ENCODE measurements around the gene KHDC4.

The KHDC4 gene

GRCh38 chr1:155970531-155971167, 36.4 kb upstream of the KHDC4 start:
- no peak overlapping the region for H3K4me3 ChIP-seq (ENCODE audit: low read depth, low read length)
- DNase-seq (ENCODE audit: low read depth): peak; percentile 60

DNA sequence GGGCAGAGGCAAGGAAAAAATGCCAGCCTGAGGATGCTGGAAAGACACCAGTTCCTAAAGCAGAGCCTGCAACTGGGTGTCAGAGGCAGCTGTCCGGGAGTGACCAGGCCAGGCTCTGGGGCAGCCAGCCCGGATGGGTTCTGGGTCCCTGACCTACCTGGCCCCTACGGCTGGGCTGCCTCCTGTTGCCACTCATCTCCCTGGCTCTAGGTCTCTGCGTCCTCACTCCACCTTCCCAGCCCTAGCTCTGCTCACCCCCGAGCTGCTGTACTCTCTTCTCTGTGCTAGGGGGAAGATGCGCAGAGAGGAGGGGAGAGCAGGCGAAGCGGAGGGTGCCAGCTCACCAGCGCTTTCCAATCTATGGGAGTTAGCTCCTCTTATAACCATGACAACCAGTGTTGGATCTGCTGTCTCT, 35.2 kb upstream of the KHDC4 start:
- no peak overlapping the region for H3K4me3 ChIP-seq (ENCODE audit: low read depth, low read length)
- DNase-seq (ENCODE audit: low read depth): no peak

DNA sequence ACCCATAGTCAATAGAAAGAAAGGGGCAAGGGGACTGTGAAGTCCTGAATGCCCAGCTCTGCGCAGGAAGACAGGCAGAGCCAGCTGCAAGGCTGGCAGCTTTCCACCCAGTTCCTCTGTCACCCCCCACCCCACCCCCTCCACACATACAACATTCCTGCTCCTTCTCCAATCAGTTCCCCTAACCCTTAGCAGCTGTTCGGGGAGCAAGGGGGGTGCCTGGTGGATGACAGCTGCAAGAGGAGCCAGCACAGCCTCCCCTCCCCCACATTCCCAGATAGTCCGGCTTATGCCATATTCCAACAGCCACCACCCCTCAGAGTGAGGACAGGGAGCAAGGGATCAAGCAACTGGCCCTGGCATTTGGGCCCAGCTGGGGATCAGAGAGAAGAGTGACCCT, 34.5 kb upstream of the KHDC4 start:
- no peak overlapping the region for H3K4me3 ChIP-seq (ENCODE audit: low read depth, low read length)
- DNase-seq (ENCODE audit: low read depth): peak; percentile 76

DNA sequence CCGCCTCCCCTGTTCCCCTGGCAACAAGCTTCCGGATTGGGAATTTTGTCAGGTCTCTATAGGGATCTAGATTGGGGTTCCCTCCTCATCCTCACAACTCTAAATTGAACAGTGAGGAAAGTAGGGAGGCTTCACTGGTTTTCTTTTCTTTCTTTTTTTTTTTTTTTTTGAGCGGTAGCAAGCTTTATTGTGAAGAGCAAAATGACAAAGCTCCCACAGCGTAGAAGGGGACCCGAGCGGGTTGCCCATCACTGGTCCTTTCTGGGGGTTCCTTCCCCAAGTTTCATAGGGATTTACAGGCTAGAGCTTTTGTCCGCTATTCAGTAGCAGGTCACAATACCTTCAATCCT, 33.8 kb upstream of the KHDC4 start:
- DNase-seq (ENCODE audit: low read depth): no peak
- H3K4me3 ChIP-seq (ENCODE audit: low read depth, low read length): peak overlapping the region; percentile 20

DNA sequence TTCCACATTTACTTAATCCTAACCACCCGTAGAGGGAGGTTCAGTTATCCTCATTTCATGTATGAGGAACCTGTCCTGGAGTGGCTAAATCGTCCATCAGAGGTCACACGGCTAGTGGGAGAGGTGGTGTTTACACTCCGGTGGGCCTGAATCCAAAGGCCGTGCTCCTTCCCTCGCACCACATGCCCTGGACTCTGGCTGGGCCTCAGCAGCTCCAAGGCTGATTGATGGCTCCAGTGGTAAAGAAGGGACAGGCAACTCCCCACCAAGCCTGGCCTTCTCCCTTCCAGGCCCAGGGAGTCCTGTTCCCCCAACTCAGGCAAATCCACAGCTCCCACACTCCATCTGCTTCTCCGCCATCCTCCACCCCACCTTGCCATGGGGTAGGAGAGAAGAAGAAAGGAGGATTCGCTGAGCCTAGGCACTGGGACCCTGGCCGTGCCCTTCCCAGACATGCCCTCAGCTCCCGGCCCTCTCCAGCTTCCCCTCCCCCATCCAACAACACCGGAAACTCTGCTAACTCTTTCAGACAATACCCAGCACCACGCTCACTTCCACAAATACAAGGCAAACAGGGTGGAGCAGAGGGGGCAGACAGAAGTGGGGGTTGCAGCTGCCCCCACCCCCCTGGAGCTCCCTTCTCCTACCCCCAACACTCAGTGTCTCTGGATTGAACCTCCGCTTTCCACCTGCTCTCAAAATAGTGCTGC, 33.3 kb upstream of the KHDC4 start:
- no peak for DNase-seq (ENCODE audit: low read depth)

DNA sequence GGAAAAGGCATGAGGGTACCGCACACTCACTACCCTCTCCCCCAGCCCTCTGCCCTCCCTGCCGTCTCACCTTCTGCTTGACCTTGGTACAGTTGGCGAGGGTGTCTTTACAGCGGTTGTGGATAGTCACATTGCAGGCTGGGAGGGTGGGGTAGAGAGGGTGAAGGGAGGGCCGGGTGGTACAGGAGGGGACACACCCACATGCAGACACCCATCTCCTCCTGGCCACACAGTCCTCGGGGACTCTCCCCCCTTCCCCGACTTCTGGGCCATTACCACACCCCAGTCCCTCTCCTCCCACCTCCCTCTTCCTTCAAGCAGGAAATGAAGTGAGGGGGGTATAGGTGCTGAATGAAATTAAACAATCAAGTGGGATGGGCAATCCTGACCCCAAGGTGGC, 32.5 kb upstream of the KHDC4 start:
- DNase-seq (ENCODE audit: low read depth): no peak
- H3K4me3 ChIP-seq (ENCODE audit: low read depth, low read length): no peak overlapping the region

More for the DNA sequence above, 33.3 kb upstream of the KHDC4 start:
- H3K4me3 ChIP-seq (ENCODE audit: low read depth, low read length): no peak overlapping the region

DNA sequence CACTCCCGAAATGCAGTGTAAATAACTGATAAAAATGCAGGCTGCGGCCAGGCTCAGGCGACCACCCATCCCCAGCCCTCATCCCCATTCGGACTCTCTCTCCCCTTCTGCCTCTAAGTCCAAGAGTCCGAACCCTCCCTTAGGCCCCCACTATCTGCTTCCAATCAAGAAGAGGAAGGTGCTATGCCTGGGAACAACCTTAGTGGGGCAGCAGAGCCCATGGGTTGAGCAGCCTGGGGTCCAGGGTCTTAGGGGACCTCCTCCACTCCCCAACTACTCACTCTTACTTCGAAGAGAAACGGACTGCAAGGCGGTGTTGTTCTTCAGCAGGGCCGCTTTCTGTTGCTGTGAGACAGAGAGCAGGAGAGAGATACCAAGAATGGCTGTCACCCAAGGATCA, 31.9 kb upstream of the KHDC4 start:
- no peak for DNase-seq (ENCODE audit: low read depth)
- H3K4me3 ChIP-seq (ENCODE audit: low read depth, low read length): no peak overlapping the region

GRCh38 chr1:155964193-155964592, 30.0 kb upstream of the KHDC4 start:
- no peak for DNase-seq (ENCODE audit: low read depth)
- H3K4me3 ChIP-seq (ENCODE audit: low read depth, low read length): no peak overlapping the region

- DNase-seq (ENCODE audit: low read depth): no peak
- no peak overlapping the region for H3K4me3 ChIP-seq (ENCODE audit: low read depth, low read length)
Measured at GRCh38 chr1:155962599-155963211, 28.5 kb upstream of the KHDC4 start.

DNA sequence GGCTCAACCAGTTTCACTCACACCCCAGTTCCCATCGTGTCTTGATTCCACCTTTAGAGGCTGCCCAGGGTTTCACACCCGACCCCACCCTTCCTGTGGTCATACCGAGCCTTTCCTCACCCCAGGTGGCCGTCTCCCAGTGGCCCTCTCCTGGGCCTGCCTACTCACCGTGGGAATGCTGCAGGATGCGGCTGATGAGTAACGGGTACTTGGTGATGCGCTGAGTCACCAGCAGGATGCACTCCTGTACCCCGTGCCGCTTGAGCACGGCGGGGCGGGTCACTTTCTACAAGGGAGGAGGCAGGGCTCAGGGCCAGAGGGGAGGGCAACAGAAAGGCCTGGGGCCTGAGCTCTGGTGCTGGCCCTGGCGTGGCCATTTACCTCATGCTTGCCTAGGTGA, 27.7 kb upstream of the KHDC4 start:
- peak; percentile 88 for DNase-seq (ENCODE audit: low read depth)
- H3K4me3 ChIP-seq (ENCODE audit: low read depth, low read length): no peak overlapping the region

DNA sequence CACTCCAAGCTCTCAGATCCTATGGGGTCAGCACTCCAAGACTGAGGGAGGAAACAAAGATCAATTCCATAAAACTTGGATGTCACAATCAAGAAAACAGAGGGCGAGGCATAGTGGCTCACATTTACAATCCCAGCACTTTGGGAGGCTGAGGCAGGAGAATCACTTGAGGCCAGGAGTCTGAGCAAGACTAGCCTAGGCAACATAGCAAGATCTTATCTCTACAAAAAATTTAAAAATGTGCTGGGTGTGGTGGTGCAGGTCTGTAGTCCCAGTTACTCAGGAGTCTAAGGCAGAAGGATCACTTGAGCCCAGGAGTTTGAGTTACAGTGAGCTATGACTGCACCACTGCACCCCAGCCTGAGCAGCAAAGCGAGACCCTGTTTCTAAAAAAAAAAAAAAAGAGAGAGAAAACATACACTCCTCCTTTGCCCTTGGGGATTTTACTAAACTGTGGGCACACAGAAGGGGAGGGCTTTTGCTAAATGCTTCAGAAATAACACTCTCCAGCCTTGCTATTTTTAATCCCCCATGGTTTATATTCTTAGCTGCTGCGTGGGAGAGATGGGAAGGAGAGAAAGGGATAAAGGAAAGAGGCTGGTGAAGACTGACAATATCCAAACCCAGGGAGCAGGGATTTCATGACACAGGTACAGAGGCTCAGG, 26.0 kb upstream of the KHDC4 start:
- no peak overlapping the region for H3K4me3 ChIP-seq (ENCODE audit: low read depth, low read length)
- no peak for DNase-seq (ENCODE audit: low read depth)

- H3K4me3 ChIP-seq (ENCODE audit: low read depth, low read length): no peak overlapping the region
- no peak for DNase-seq (ENCODE audit: low read depth)
Measured at GRCh38 chr1:155957411-155957915, 23.2 kb upstream of the KHDC4 start.

- DNase-seq (ENCODE audit: low read depth): no peak
- no peak overlapping the region for H3K4me3 ChIP-seq (ENCODE audit: low read depth, low read length)
Measured at GRCh38 chr1:155954645-155955044, 20.4 kb upstream of the KHDC4 start.

DNA sequence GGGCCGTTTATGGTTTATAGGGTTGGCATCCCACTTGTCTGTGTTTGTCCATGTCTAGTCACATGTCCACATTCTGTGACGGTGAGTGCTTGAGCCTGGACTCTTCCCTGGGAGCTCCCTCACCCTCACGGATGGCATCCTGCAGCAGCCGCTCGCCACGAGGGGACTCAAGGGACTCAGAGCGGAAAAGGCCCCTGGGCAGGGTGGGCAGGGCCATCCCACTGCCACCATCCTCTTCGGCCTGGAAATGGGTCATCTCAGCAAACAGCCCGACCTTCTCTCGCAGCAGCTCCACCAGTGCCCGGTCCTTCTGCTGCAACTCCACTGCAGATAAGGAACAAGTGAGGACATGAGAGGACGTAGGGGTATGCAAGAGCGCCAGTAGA, 18.3 kb upstream of the KHDC4 start:
- DNase-seq (ENCODE audit: low read depth): no peak
- no peak overlapping the region for H3K4me3 ChIP-seq (ENCODE audit: low read depth, low read length)

DNA sequence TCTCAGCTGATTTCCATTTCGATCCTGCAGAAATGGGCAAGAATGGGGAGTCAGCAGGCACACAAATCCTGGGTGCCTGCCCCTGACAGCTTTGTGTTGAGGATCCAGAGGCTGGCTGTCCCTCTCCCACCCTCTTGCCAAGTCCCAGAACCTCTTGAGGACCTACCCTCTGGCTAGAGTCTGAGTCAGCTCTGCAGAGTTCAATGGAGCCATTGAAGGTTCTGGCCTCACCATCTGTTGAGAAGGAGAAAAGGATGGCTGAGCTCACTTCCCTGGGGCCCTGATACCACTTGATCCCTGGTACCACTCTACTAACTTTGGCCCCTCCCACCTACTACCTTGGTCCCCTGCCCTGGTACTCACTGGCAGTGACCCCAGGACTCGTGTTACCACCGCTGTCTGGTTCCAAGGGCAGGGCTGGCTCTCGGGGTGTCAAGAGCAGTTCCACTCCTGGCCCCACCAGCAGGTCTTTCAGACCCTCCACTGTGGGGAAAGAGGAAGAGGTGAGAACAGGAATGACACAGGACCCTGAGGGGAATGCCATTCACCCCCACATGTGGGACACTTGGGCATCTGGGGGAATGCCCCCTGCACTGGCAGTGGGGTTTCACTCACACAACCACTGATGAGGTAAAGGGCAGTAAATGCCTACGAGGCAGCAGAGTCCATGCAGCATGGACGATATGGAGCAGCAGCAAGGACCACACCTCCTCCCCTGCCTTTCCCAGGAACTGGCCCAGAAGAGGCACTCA, 17.7 kb upstream of the KHDC4 start:
- no peak overlapping the region for H3K4me3 ChIP-seq (ENCODE audit: low read depth, low read length)
- no peak for DNase-seq (ENCODE audit: low read depth)

DNA sequence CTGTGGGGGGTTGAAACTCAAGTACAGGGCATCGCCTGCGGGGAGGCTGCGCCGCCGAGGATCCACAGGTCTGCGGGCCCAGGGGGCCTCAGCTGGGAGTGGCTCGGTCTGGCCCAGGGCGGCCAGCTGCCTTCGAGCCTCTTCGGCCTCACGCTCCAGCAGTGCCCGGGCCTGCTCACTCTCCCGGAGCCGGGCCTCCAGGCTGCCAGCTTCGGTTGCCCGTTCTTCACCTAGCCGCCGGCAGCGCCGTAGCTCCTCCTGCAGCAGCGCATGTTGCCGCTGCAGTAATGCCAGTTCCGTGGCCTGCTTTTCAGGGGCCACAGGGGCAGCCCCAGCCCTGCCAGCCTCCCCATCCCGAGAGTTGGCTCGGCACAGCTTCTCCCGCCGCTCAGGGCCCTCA, 16.6 kb upstream of the KHDC4 start:
- H3K4me3 ChIP-seq (ENCODE audit: low read depth, low read length): no peak overlapping the region
- DNase-seq (ENCODE audit: low read depth): no peak

GRCh38 chr1:155947741-155948140, 13.5 kb upstream of the KHDC4 start:
- DNase-seq (ENCODE audit: low read depth): no peak
- H3K4me3 ChIP-seq (ENCODE audit: low read depth, low read length): no peak overlapping the region

GRCh38 chr1:155947292-155947691, 13.1 kb upstream of the KHDC4 start:
- H3K4me3 ChIP-seq (ENCODE audit: low read depth, low read length): no peak overlapping the region
- no peak for DNase-seq (ENCODE audit: low read depth)

DNA sequence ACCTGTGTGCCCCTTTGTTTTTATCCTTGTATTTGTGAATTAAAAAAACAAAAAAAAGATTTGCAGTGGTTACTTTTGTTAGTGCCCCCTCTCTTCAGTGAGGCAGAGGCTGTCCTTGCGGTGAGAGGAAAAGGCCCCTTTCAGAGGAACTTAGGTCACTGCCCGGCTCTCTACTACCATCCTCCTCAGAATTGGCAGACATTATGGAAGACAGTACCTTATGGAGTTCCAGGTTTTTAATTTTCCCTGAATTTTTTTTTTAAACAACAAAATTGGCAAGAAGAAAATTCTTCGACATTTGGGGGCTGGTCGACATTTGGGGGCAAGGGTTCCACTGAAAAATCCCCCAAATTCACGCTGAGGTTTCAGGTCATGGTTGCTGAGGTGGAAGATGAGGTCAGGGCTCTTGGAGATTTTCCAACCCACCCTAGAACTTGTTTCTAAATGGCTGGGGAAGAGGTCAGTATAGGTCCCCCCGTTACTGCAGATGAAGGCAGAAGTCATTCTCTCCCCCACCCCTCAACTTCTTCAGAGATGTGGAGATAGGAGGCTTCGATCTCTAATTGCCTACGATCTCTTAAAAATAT, 12.5 kb upstream of the KHDC4 start:
- no peak overlapping the region for H3K4me3 ChIP-seq (ENCODE audit: low read depth, low read length)
- no peak for DNase-seq (ENCODE audit: low read depth)
